GM12891 (cell line): ENCODE data around the gene OR52B6.
"Not testable (repeated sequence)": the region's sequence is repeated elsewhere in the genome, so short reads cannot be mapped to it uniquely, and the experiment has no call there.

ENCODE experiments used
- DNase-seq: peaks from one replicate; pipeline ENCODE4 v3.0.0; 2011; ENCODE audit warnings: low spot score; ENCODE audit not compliant: insufficient read length
- FAIRE-seq: peaks from 2 replicates; lab custom pipeline; 2011; peaks lifted over from hg19 to GRCh38; lab: Jason Lieb, UNC
- PAX5 ChIP-seq: IDR thresholded peaks from 2 replicates; pipeline ENCODE4 v1.6.1; 2011; ENCODE audit warnings: low read length, moderate library complexity, mild to moderate bottlenecking; ENCODE audit not compliant: insufficient read depth, severe bottlenecking
- POLR2A ChIP-seq: IDR thresholded peaks from 2 replicates; pipeline ENCODE4 v1.6.1; 2011; ENCODE audit warnings: low read depth, low read length, control low read depth
- POLR2AphosphoS5 ChIP-seq: IDR thresholded peaks from 2 replicates; pipeline ENCODE4 v1.6.1; 2011; ENCODE audit warnings: low read depth, low read length, control low read depth
- POU2F2 ChIP-seq: IDR thresholded peaks from 2 replicates; pipeline ENCODE4 v1.6.1; 2011; ENCODE audit warnings: low read depth, mild to moderate bottlenecking, control low read depth, low read length, moderate library complexity
- SPI1 ChIP-seq: IDR thresholded peaks from 2 replicates; pipeline ENCODE4 v1.6.1; 2011; ENCODE audit warnings: low read depth, low read length, control low read depth
- TAF1 ChIP-seq: IDR thresholded peaks from 2 replicates; pipeline ENCODE4 v1.6.1; 2011; ENCODE audit warnings: low read depth, low read length, control low read depth

The OR52B6 gene

DNA sequence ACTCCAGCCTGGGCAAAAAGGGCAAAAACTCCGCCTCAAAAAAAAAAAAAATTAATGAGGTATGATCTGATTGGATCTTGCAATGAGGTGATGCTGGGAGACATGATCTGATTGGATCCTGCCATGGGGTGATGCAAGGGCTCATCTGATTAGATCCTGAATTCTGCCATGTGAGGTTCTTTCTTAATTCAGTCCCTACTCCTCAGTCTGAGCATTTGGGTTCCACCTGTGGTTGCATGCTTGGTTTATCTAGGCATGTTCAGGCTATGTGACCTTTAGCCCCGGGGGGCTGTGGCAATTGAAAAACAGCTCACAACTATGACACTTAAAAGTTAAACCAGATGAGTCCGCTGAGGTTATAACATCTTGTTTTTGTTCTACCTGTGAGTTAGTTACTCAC, 10.9 kb downstream of the OR52B6 start:
- no peak for FAIRE-seq
- no peak for DNase-seq
- TF ChIP-seq POLR2AphosphoS5, result no peak
- no peak for TF ChIP-seq POU2F2
- TF ChIP-seq POLR2A, result no peak
- TF ChIP-seq PAX5, result no peak
- no peak for TF ChIP-seq SPI1
- no peak for TF ChIP-seq TAF1

GRCh38 chr11:5592615-5593014, 11.9 kb downstream of the OR52B6 start:
- no peak for FAIRE-seq
- no peak for TF ChIP-seq POLR2AphosphoS5
- no peak for DNase-seq

GRCh38 chr11:5593146-5593545, 12.5 kb downstream of the OR52B6 start:
- TF ChIP-seq POU2F2 (no peak), TAF1 (no peak), POLR2AphosphoS5 (no peak), PAX5 (no peak), POLR2A (no peak), SPI1 (no peak)
- no peak for DNase-seq
- no peak for FAIRE-seq

DNA sequence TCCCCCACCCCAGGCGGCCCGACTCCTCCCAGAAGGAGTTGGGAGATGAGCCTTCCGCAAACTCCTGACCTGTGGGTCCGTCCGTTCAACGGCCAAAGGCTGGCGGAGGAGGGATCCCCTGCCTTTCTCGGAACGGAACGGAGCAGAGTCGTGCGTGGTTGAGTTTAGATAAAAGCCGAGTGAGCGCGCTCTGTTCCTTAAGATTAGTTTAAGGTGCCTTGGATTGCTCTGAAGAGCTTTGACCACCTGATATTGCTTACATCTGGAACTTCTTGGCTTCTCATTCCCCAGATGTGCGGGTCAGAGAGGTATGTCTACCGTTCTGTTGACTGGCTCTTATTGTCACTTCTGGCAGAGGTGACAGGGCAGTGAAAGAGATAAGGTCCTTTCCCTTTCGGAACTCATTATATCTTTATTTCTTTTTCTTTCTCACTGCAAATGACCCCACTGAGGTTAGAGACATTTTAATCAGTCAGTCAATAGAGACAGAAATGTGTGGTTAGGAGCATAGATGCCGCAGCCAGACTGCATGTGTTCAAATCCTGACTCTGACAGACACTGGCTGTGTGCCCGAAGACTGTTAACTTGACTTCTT, 16.0 kb downstream of the OR52B6 start, which contains the start of gene TRIM6:
Gene TRIM6 (plus strand): TSS at position 31 of the 595 bp plus-strand sequence. CDS start 261 bp downstream, at position 292.
- peak; percentile 21 for DNase-seq
- no peak for TF ChIP-seq POU2F2
- peak; percentile 58 for TF ChIP-seq PAX5
- peak; percentile 55 for FAIRE-seq

DNA sequence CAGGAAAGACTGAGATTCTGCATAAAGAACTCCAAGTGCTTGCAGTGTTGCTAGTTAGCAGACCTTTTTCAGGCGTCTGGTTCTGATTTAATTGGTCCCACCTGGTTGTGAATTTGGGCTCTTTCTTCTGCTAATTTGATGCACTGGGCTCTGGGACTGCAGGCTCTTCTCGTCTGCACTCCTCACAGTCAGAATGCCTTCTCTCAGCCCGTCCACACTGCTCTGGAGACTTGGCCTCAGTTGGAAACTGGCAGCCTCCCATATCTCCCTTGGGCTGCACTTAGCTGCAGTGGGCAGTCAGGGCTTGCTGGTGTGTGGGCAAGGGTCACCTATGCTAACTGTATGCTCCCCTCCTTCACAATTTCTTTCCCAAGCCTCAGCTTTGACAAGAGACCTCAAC, 17.3 kb downstream of the OR52B6 start:
- DNase-seq (no peak), FAIRE-seq (no peak)
- TF ChIP-seq POLR2A, result no peak
- TF ChIP-seq PAX5, result no peak
- TF ChIP-seq SPI1, result no peak
- TF ChIP-seq POU2F2, result no peak
- TF ChIP-seq TAF1, result no peak
- TF ChIP-seq POLR2AphosphoS5, result no peak

- DNase-seq (peak; percentile 43), FAIRE-seq (peak; percentile 64)
- TF ChIP-seq SPI1 (no peak), POU2F2 (no peak), TAF1 (no peak), PAX5 (no peak), POLR2AphosphoS5 (no peak), POLR2A (no peak)
Measured at GRCh38 chr11:5600374-5600851, 19.7 kb downstream of the OR52B6 start.

DNA sequence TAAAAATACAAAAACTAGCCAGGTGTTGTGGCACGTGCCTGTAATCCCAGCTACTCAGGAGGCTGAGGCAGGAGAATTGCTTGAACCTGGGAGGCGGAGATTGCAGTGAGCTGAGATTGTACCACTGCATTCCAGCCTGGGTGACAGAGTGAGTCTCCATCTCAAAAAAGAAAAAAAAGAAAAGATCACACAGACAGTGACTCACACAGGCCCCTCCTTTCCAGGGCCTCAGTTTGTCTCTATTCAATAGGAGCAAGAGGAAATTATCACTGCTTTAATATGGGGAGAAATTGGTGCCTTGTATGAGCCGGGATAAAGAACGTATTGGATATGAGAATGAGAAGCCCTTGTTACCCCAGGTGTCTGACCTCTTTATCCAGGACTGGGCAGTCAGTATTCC, 22.1 kb downstream of the OR52B6 start:
- DNase-seq, FAIRE-seq: not testable (repeated sequence)

DNA sequence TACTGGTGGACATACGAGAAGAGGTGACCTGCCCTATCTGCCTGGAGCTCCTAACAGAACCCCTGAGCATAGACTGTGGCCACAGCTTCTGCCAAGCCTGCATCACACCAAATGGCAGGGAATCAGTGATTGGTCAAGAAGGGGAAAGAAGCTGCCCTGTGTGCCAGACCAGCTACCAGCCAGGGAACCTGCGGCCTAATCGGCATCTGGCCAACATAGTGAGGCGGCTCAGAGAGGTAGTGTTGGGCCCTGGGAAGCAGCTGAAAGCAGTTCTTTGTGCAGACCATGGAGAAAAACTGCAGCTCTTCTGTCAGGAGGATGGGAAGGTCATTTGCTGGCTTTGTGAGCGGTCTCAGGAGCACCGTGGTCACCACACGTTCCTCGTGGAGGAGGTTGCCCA, 22.6 kb downstream of the OR52B6 start:
- TF ChIP-seq PAX5 (no peak), POLR2A (no peak), TAF1 (no peak), POLR2AphosphoS5 (no peak), POU2F2 (no peak), SPI1 (no peak)
- DNase-seq (no peak), FAIRE-seq (no peak)

DNA sequence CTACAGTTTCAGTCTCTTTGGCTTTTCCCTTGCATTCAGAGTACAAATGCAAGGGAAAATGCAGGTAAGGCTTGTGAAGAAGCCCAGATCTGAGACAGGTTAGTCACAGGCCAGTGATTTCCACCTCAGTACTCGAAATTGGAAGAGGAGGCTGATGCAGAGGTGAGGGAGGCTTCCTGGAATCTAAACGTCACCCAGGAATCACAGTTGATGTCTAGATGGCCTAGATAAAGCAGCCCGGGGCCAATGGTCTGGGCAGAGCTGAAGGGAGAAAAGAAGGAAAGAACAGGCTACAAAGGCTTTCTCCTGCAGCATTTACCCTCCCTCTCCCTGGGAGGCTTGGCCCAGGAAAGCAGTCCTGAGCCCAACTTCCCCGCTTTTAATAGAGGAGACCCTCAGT, 24.2 kb downstream of the OR52B6 start:
- no peak for DNase-seq
- no peak for FAIRE-seq
- no peak for TF ChIP-seq PAX5
- TF ChIP-seq POU2F2, result no peak
- TF ChIP-seq TAF1, result no peak
- TF ChIP-seq POLR2AphosphoS5, result no peak
- no peak for TF ChIP-seq SPI1
- no peak for TF ChIP-seq POLR2A

- no peak for TF ChIP-seq POU2F2
- TF ChIP-seq POLR2A, result no peak
- no peak for TF ChIP-seq SPI1
- TF ChIP-seq POLR2AphosphoS5, result no peak
- DNase-seq (no peak), FAIRE-seq (no peak)
Measured at GRCh38 chr11:5605849-5606248, 25.2 kb downstream of the OR52B6 start.

- DNase-seq, result no peak
- no peak for FAIRE-seq
- TF ChIP-seq TAF1, result no peak
- TF ChIP-seq PAX5, result no peak
- no peak for TF ChIP-seq POLR2AphosphoS5
- TF ChIP-seq SPI1, result no peak
- no peak for TF ChIP-seq POLR2A
- no peak for TF ChIP-seq POU2F2
Measured at GRCh38 chr11:5608808-5609207, 28.1 kb downstream of the OR52B6 start.
